Suprapubic skin (tissue), 4 donors: Measurements from ENCODE around the gene HOXA6.

Experiments used
- EP300 ChIP-seq: sonication (generic); formaldehyde crosslinking; IDR thresholded peaks from one replicate; pipeline ENCODE4 v1.6.1; 2017; ENCODE audit warnings: antibody characterized with exemption
- POLR2A ChIP-seq, 2 donors: fragments of 450-650 bp; IDR thresholded peaks; one replicate each; pipeline ENCODE4 v1.6.1; 2017; ENCODE audit warnings: antibody characterized with exemption in 2 of 2, mild to moderate bottlenecking in 2 of 2, moderate library complexity in 2 of 2
- POLR2AphosphoS5 ChIP-seq, 3 donors: sonication (generic); formaldehyde crosslinking; IDR thresholded peaks; one replicate each; pipeline ENCODE4 v1.6.1; 2017; ENCODE audit warnings: antibody characterized with exemption in 3 of 3
- TF ChIP-seq, protein P1 (sequence below), 2 donors: fragments of 200-600 bp in 1 of 2; fragments of 450-650 bp in 1 of 2; sonication (generic) in 1 of 2; IDR thresholded peaks; one replicate each; pipeline ENCODE4 v1.5.1; 2016 to 2019; ENCODE audit warnings: antibody characterized with exemption in 2 of 2, mild to moderate bottlenecking in 1 of 2, moderate library complexity in 1 of 2

DNA sequence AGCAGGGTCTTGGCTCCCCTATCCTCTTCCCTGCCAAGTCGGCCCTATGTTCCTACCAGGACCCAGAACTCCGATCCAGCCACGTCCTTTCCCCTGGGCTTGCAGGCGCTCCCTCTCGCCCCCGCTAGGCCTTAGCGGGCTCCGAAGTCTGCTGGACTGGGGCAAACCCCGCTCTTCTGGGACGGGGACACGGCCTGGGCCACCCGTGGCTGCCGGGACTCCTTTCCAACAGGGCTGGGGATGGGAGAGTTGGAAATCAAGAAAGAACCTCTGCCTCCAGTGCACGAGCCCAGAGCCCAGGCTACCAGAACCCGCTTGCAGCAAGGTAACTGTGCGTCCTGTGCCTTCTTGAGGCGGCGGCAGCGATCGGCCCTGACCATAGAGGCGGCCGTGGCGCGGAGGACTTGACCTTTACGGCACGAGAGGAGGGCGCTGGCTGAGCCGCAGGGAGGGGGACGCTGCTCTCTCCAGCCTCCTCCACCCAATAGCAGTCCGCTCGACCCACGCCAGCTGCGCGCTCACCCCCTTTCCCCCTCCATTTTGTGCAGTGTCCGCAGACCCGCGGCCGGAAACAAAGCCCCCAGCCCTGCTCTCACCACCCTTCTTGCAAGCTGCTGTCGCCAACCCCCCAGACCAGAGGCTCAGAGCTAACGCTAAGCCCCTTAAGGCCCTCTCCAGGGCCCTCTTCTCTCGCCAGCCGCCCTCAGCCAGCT, 44.4 kb upstream of the HOXA6 start:
- TF ChIP-seq POLR2A (IDR thresholded peaks at IDR 0.05) (no peak), POLR2AphosphoS5 (IDR thresholded peaks at IDR 0.05) (no peak), EP300 (no peak)
- TF ChIP-seq, protein P1, sequence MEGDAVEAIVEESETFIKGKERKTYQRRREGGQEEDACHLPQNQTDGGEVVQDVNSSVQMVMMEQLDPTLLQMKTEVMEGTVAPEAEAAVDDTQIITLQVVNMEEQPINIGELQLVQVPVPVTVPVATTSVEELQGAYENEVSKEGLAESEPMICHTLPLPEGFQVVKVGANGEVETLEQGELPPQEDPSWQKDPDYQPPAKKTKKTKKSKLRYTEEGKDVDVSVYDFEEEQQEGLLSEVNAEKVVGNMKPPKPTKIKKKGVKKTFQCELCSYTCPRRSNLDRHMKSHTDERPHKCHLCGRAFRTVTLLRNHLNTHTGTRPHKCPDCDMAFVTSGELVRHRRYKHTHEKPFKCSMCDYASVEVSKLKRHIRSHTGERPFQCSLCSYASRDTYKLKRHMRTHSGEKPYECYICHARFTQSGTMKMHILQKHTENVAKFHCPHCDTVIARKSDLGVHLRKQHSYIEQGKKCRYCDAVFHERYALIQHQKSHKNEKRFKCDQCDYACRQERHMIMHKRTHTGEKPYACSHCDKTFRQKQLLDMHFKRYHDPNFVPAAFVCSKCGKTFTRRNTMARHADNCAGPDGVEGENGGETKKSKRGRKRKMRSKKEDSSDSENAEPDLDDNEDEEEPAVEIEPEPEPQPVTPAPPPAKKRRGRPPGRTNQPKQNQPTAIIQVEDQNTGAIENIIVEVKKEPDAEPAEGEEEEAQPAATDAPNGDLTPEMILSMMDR (IDR thresholded peaks at IDR 0.05), result no peak
